Trophoblast cell (in vitro differentiated cells and primary cell): ENCODE results near the gene IFRD2.
"Not testable (repeated sequence)": the region's sequence is repeated elsewhere in the genome, so short reads cannot be mapped to it uniquely, and the experiment has no call there.

ENCODE experiments used
- DNase-seq, 2 donors: peaks; one replicate each; pipeline ENCODE4 v3.0.0-alpha.2; 2016
- H2AFZ ChIP-seq: 2 replicates; pipeline ENCODE4 v1.6.1; 2013; ENCODE audit warnings: low read length, moderate library complexity, mild to moderate bottlenecking; ENCODE audit not compliant: insufficient read depth, poor library complexity
- H2AK5ac ChIP-seq: 2 replicates; pipeline ENCODE4 v1.6.1; 2013; ENCODE audit warnings: mild to moderate bottlenecking, low read length
- H2BK120ac ChIP-seq: 2 replicates; pipeline ENCODE4 v1.6.1; 2013; ENCODE audit warnings: low read length, mild to moderate bottlenecking, moderate library complexity; ENCODE audit not compliant: insufficient read depth, poor library complexity
- H2BK12ac ChIP-seq: 2 replicates; pipeline ENCODE4 v1.6.1; 2013; ENCODE audit warnings: mild to moderate bottlenecking, low read length, moderate library complexity
- H2BK5ac ChIP-seq: 2 replicates; pipeline ENCODE4 v1.6.1; 2013; ENCODE audit warnings: low read length, low read depth, moderate library complexity, mild to moderate bottlenecking; ENCODE audit not compliant: poor library complexity
- H3K14ac ChIP-seq: 2 replicates; pipeline ENCODE4 v1.6.1; 2013; ENCODE audit warnings: mild to moderate bottlenecking, low read length
- H3K18ac ChIP-seq: 2 replicates; pipeline ENCODE4 v1.6.1; 2013; ENCODE audit warnings: mild to moderate bottlenecking, low read length
- H3K23ac ChIP-seq: 2 replicates; pipeline ENCODE4 v1.6.1; 2013; ENCODE audit warnings: low read length
- H3K27ac ChIP-seq: 2 replicates; pipeline ENCODE4 v1.5.1; 2013; ENCODE audit warnings: low read depth, mild to moderate bottlenecking, inconsistent platforms, low read length, moderate library complexity
- H3K27me3 ChIP-seq: 2 replicates; pipeline ENCODE4 v1.6.1; 2013; ENCODE audit warnings: inconsistent platforms, mild to moderate bottlenecking, low read length, moderate library complexity; ENCODE audit not compliant: insufficient read depth
- H3K36me3 ChIP-seq, 2 experiments: 1 replicate in 1 of 2; 2 replicates in 1 of 2; pipeline ENCODE4 v1.6.1; 2013; ENCODE audit warnings: low read length in 2 of 2, mild to moderate bottlenecking in 2 of 2, moderate library complexity in 1 of 2; ENCODE audit not compliant: insufficient read depth in 2 of 2, control insufficient read depth in 1 of 2
- H3K4ac ChIP-seq: 2 replicates; pipeline ENCODE4 v1.6.1; 2013; ENCODE audit warnings: low read depth, mild to moderate bottlenecking, low read length, moderate library complexity
- H3K4me1 ChIP-seq, 2 experiments: 1 replicate in 1 of 2; 2 replicates in 1 of 2; pipeline ENCODE4 v1.6.1; 2013; ENCODE audit warnings: low read length in 2 of 2, mild to moderate bottlenecking in 2 of 2, moderate library complexity in 1 of 2; ENCODE audit not compliant: insufficient read depth in 2 of 2, control insufficient read depth in 1 of 2
- H3K4me2 ChIP-seq: 2 replicates; pipeline ENCODE4 v1.6.1; 2013; ENCODE audit warnings: inconsistent platforms, mild to moderate bottlenecking, low read length, moderate library complexity
- H3K4me3 ChIP-seq: 2 replicates; pipeline ENCODE4 v1.5.1; 2013; ENCODE audit warnings: mild to moderate bottlenecking, low read depth, low read length, inconsistent platforms
- H3K79me1 ChIP-seq: one replicate; pipeline ENCODE4 v1.6.1; 2013; ENCODE audit warnings: low read length
- H3K79me2 ChIP-seq: 2 replicates; pipeline ENCODE4 v1.6.1; 2013; ENCODE audit warnings: low read length, mild to moderate bottlenecking; ENCODE audit not compliant: control insufficient read depth, insufficient read depth, poor library complexity
- H3K9ac ChIP-seq: 2 replicates; pipeline ENCODE4 v1.6.1; 2013; ENCODE audit warnings: mild to moderate bottlenecking, low read length
- H3K9me3 ChIP-seq: 2 replicates; pipeline ENCODE4 v1.6.1; 2013; ENCODE audit warnings: low read depth, mild to moderate bottlenecking, control low read depth, inconsistent platforms, low read length; ENCODE audit not compliant: insufficient read depth
- H4K12ac ChIP-seq: 2 replicates; pipeline ENCODE4 v1.6.1; 2013; ENCODE audit warnings: low read depth, mild to moderate bottlenecking, low read length, moderate library complexity
- H4K8ac ChIP-seq: 2 replicates; pipeline ENCODE4 v1.6.1; 2013; ENCODE audit warnings: low read depth, mild to moderate bottlenecking, low read length, moderate library complexity
- H4K91ac ChIP-seq: one replicate; pipeline ENCODE4 v1.6.1; 2013; ENCODE audit warnings: low read depth, mild to moderate bottlenecking, low read length, moderate library complexity
- WGBS: extraction: QIAGEN DNeasy Blood & Tissue Kit; methylation state at CpG from one replicate; pipeline ENCODE4 v1.1.7; 2013; ENCODE audit warnings: missing lambda C conversion rate; ENCODE audit not compliant: insufficient read length, insufficient coverage; ENCODE audit errors: extremely low coverage; 5-methylcytosine and 5-hydroxymethylcytosine counted together

IFRD2 gene

DNA sequence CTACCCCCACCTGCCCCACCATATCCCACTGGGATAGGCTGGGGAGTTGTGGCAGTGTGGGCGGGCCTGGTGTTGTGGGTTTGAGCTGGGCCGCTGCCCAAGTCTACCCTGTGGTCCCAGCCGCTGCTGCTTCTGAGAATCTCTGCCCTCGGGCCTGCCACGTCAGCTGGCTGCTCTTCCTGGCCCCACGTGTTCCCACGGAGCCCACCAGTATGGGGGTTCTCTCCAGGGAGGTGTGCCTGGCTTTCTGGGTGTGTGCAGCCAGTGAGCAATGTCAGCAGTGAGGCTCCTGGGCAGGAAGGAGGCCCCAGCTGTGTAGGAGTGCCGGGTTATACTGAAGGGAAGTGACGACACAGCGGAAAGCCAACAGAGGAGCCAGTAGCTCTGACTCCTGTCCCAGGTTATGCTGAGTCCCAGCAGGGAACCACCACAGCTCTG, 45.7 kb downstream of the IFRD2 start:
- peak overlapping the region; percentile 76 for H4K91ac ChIP-seq
- H2AK5ac ChIP-seq: peak overlapping the region; percentile 14
- H3K4me1 ChIP-seq: peaks cover 31 to 41% of the 10 kb centered on the region in 2 experiments
- peaks cover 9% of the 10 kb centered on the region for H3K79me2 ChIP-seq
- H3K9me3 ChIP-seq: no peaks in the 10 kb centered on the region
- peak overlapping the region; percentile 68 for H3K18ac ChIP-seq
- H3K9ac ChIP-seq: peak overlapping the region; percentile 10
- H3K79me1 ChIP-seq: peaks cover 13% of the 10 kb centered on the region
- peak overlapping the region; percentile 69 for H4K8ac ChIP-seq
- H3K27me3 ChIP-seq: no peaks in the 10 kb centered on the region
- H3K4ac ChIP-seq: peak overlapping the region; percentile 56
- H3K27ac ChIP-seq: peak overlapping the region; percentile 82
- peak overlapping the region; percentile 20 for H2BK120ac ChIP-seq
- peak overlapping the region; percentile 26 for H3K4me2 ChIP-seq
- peak overlapping the region; percentile 3 for H3K4me3 ChIP-seq
- H3K23ac ChIP-seq: no peak overlapping the region
- H2AFZ ChIP-seq: peak overlapping the region; percentile 1
- DNase-seq: peak; percentile 43 to 55
- peak overlapping the region; percentile 53 for H2BK5ac ChIP-seq
- no CpG with 5 or more reads among the region's 10 CpGs for WGBS
- peaks cover 10 to 27% of the 10 kb centered on the region in 2 experiments for H3K36me3 ChIP-seq
- H3K14ac ChIP-seq: peak overlapping the region; percentile 77
- peak overlapping the region; percentile 76 for H4K12ac ChIP-seq
- peak overlapping the region; percentile 11 for H2BK12ac ChIP-seq

DNA sequence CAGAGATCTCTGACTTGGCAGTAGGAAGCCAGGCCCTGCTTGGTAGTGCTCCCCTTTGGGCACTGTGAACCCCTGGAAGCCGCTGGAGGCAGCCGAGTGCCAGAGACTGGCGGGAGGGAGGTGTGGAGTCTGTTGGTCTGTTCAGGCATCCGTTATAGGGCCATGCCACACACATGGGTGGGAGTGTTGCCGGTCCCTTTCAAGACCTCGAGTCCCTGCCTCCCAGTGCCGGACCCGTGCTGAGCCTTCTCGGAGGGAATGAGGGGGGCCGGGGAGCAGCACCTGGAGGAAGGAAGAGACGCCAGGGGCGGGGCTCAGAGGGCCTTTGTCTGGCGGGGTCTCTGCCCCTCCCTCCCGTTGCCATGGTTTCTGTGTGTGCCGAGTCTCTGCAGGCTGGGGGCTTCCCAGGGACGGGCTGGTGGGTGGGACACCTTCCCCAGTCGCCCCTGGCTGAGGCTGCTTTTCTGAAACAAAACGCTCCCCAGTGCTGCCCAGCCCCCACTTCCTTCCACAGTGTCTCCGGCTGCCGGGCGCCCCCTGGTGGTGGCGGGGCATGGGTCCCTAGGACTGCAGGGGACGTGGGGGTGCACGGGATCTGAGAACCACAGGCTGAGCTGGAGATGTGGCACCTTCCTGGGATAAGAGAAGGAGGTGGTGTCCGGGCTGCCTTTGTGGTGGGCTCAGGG, 46.3 kb downstream of the IFRD2 start:
- Histone ChIP-seq H2AFZ (peak overlapping the region; percentile 24), H2BK120ac (peak overlapping the region; percentile 71), H3K18ac (peak overlapping the region; percentile 68), H3K79me1 (peaks cover 13% of the 10 kb centered on the region), H3K27me3 (no peaks in the 10 kb centered on the region), H3K36me3 (peaks cover 9 to 26% of the 10 kb centered on the region in 2 experiments), H4K12ac (peak overlapping the region; percentile 82), H3K27ac (peak overlapping the region; percentile 82), H3K9me3 (no peaks in the 10 kb centered on the region), H3K4me2 (peak overlapping the region; percentile 56), H4K91ac (peak overlapping the region; percentile 80), H3K79me2 (peaks cover 13% of the 10 kb centered on the region), H3K23ac (no peak overlapping the region), H3K14ac (peak overlapping the region; percentile 83), H3K4me3 (peak overlapping the region; percentile 3), H2AK5ac (peak overlapping the region; percentile 69), H2BK5ac (peak overlapping the region; percentile 53), H4K8ac (peak overlapping the region; percentile 69), H3K4me1 (peaks cover 37 to 47% of the 10 kb centered on the region in 2 experiments), H2BK12ac (peak overlapping the region; percentile 44), H3K4ac (peak overlapping the region; percentile 66), H3K9ac (peak overlapping the region; percentile 10)
- WGBS: no CpG with 5 or more reads among the region's 25 CpGs
- DNase-seq: peak; percentile 58 to 79

GRCh38 chr3:50245251-50245745, 46.9 kb downstream of the IFRD2 start:
- Histone ChIP-seq H3K4me1 (peaks cover 39 to 49% of the 10 kb centered on the region in 2 experiments), H4K12ac (peak overlapping the region; percentile 72), H3K4me3 (no peak overlapping the region), H3K18ac (peak overlapping the region; percentile 68), H3K79me2 (peaks cover 14% of the 10 kb centered on the region), H3K9me3 (no peaks in the 10 kb centered on the region), H2BK5ac (peak overlapping the region; percentile 11), H3K27me3 (no peaks in the 10 kb centered on the region), H3K9ac (no peak overlapping the region), H2BK120ac (peak overlapping the region; percentile 71), H3K14ac (peak overlapping the region; percentile 83), H3K4me2 (peak overlapping the region; percentile 56), H4K8ac (peak overlapping the region; percentile 64), H3K27ac (peak overlapping the region; percentile 82), H2BK12ac (peak overlapping the region; percentile 44), H3K4ac (peak overlapping the region; percentile 66), H2AFZ (no peak overlapping the region), H3K23ac (no peak overlapping the region), H4K91ac (peak overlapping the region; percentile 80), H3K36me3 (peaks cover 9 to 25% of the 10 kb centered on the region in 2 experiments), H2AK5ac (peak overlapping the region; percentile 69), H3K79me1 (peaks cover 13% of the 10 kb centered on the region)
- no peak for DNase-seq
- no CpG with 5 or more reads among the region's 16 CpGs for WGBS

GRCh38 chr3:50244813-50245212, 47.4 kb downstream of the IFRD2 start:
- not testable (repeated sequence) for H2BK5ac ChIP-seq, H3K27me3 ChIP-seq, H2AFZ ChIP-seq, H3K23ac ChIP-seq, H2BK120ac ChIP-seq, H2BK12ac ChIP-seq, H4K91ac ChIP-seq, H3K14ac ChIP-seq, H3K9ac ChIP-seq, H3K4me3 ChIP-seq, H2AK5ac ChIP-seq, H3K27ac ChIP-seq, H3K9me3 ChIP-seq, H4K12ac ChIP-seq, H3K4me2 ChIP-seq, DNase-seq, H4K8ac ChIP-seq
- peaks cover 39 to 49% of the 10 kb centered on the region in 2 experiments for H3K4me1 ChIP-seq
- peaks cover 12% of the 10 kb centered on the region for H3K79me2 ChIP-seq
- H3K18ac ChIP-seq: peak overlapping the region; percentile 39
- WGBS: no CpG with 5 or more reads among the region's 6 CpGs
- H3K36me3 ChIP-seq: peaks cover 11 to 22% of the 10 kb centered on the region in 2 experiments
- peaks cover 13% of the 10 kb centered on the region for H3K79me1 ChIP-seq
- H3K4ac ChIP-seq: peak overlapping the region; percentile 22
